A549 (cell line): ENCODE results near the gene A2ML1.
"Not testable (repeated sequence)": the region's sequence is repeated elsewhere in the genome, so short reads cannot be mapped to it uniquely, and the experiment has no call there.

Source experiments
- BHLHE40 ChIP-seq: IDR thresholded peaks from 2 replicates; pipeline ENCODE4 v1.6.1; 2012; ENCODE audit warnings: low read depth, low read length, inconsistent platforms
- CEBPB ChIP-seq, 2 experiments: fragments of >200 bp in 1 of 2; sonication (Bioruptor Twin) in 1 of 2; formaldehyde crosslinking in 1 of 2; IDR thresholded peaks; 2 replicates each; pipeline ENCODE4 v1.6.1; 2012 to 2016
- CHD4 ChIP-seq: fragments of 200-600 bp; sonication (generic); IDR thresholded peaks from 2 replicates; pipeline ENCODE4 v1.6.1; 2016; ENCODE audit warnings: antibody characterized with exemption, mild to moderate bottlenecking, borderline replicate concordance
- CTCF ChIP-seq: fragments of >200 bp; sonication (Bioruptor Twin); formaldehyde crosslinking; IDR thresholded peaks from 3 replicates; pipeline ENCODE4 v1.5.1; 2016
- EHMT2 ChIP-seq: fragments of 200-600 bp; sonication (generic); IDR thresholded peaks from 2 replicates; pipeline ENCODE4 v1.6.1; 2016; ENCODE audit warnings: antibody characterized with exemption, low read depth, mild to moderate bottlenecking, moderate library complexity
- HES2 ChIP-seq: fragments of >200 bp; sonication (Bioruptor Twin); formaldehyde crosslinking; IDR thresholded peaks from 2 replicates; pipeline ENCODE4 v1.6.1; 2016
- HOXA7 ChIP-seq: fragments of 250-450 bp; sonication (Bioruptor Pico); IDR thresholded peaks from 2 replicates; pipeline ENCODE4 v1.5.0; 2020; ENCODE audit warnings: mild to moderate bottlenecking, moderate library complexity
- JUN ChIP-seq, 2 experiments: fragments of >200 bp; sonication (Bioruptor Twin); formaldehyde crosslinking; IDR thresholded peaks; 2 replicates in 1 of 2; 3 replicates in 1 of 2; pipeline ENCODE4 v1.6.1; 2016 to 2017
- KDM1A ChIP-seq: fragments of 200-600 bp; sonication (generic); IDR thresholded peaks from 2 replicates; pipeline ENCODE4 v1.6.1; 2016; ENCODE audit warnings: low read depth, mild to moderate bottlenecking
- POLR2A ChIP-seq: IDR thresholded peaks from 2 replicates; pipeline ENCODE4 v1.6.1; 2012; ENCODE audit warnings: mild to moderate bottlenecking, low read length
- REST ChIP-seq: fragments of 200-600 bp; sonication (generic); IDR thresholded peaks from 2 replicates; pipeline ENCODE4 v1.6.1; 2016; ENCODE audit warnings: antibody characterized with exemption, mild to moderate bottlenecking, moderate library complexity
- RFX5 ChIP-seq: fragments of 450-650 bp; IDR thresholded peaks from 2 replicates; pipeline ENCODE4 v1.7.1; 2014; ENCODE audit warnings: antibody characterized with exemption, mild to moderate bottlenecking, moderate library complexity
- TP53 ChIP-seq: fragments of 250-450 bp; sonication (Bioruptor Pico); IDR thresholded peaks from 2 replicates; pipeline ENCODE4 v1.5.0; 2021; ENCODE audit warnings: mild to moderate bottlenecking, moderate library complexity

- TF ChIP-seq BHLHE40; RFX5; CTCF; POLR2A; KDM1A; JUN (IDR thresholded peaks at IDR 0.05); CEBPB (IDR thresholded peaks at IDR 0.05); HOXA7; REST; TP53 (CRISPR knock-in tag); EHMT2; CHD4; HES2: not testable (repeated sequence)
Observed at GRCh38 chr12:8807084-8807483, 15.3 kb upstream of the A2ML1 start.
